ENCODE results near the gene SPIRE2.

GRCh38 chr16:89903908-89904515 lies 75.7 kb downstream of the SPIRE2 start:
- no peak for TF ChIP-seq CTCF (IDR thresholded peaks at IDR 0.05)
- TF ChIP-seq POLR2A (IDR thresholded peaks at IDR 0.05): no peak
